ENCODE measurements around the gene MYZAP. TPM values are rescaled to one million over a fixed set of nuclear protein-coding genes. Genes with fewer than 3 reads are reported as not detected.
A peak's percentile ranks its signal among the peaks of the same experiment; 100 is the strongest.

MYZAP gene
- total and polyA plus RNA-seq, 2 donors from 2014 or later, result 3.3 to 6.1 TPM

GRCh38 chr15:57647791-57648130, 56.1 kb downstream of the MYZAP start:
- Histone ChIP-seq H3K36me3 (ENCODE audit: control insufficient read depth in 2 of 3, insufficient read depth in 3 of 3, low read length in 3 of 3) (no peaks in the 10 kb centered on the region), H3K27me3 (ENCODE audit: control insufficient read depth, insufficient read depth, low read length) (no peaks in the 10 kb centered on the region), H3K27ac (ENCODE audit: low read depth in 2 of 2, low read length in 2 of 2) (peak overlapping the region; percentile 29 to 37), H3K9me3 (ENCODE audit: control insufficient read depth in 2 of 3, insufficient read depth in 1 of 3, low read length in 3 of 3) (no peaks in the 10 kb centered on the region), H3K4me3 (ENCODE audit: low read length in 3 of 3) (no peak overlapping the region), H3K4me1 (ENCODE audit: control insufficient read depth in 2 of 3, insufficient read depth in 2 of 3, low read depth in 1 of 3, low read length in 3 of 3) (peaks cover 3 to 8% (median 5%) of the 10 kb centered on the region in 3 donors), H3K9ac (ENCODE audit: low read length in 3 of 3) (no peak overlapping the region)
- intact Hi-C loops (cut with DNase I), result no loop called here
- FAIRE-seq (no peak), DNase-seq (peak; percentile 65 to 88 (median 67))
- TF ChIP-seq CTCF (IDR thresholded peaks at IDR 0.05; ENCODE audit: borderline replicate concordance, extremely low read depth, insufficient read depth), result no peak

- no peak for TF ChIP-seq CTCF (IDR thresholded peaks at IDR 0.05; ENCODE audit: borderline replicate concordance, extremely low read depth, insufficient read depth)
- FAIRE-seq (no peak), DNase-seq (no peak)
- intact Hi-C loops (cut with DNase I), result no loop called here
- no peaks in the 10 kb centered on the region for H3K36me3 ChIP-seq (ENCODE audit: control insufficient read depth in 2 of 3, insufficient read depth in 3 of 3, low read length in 3 of 3)
- H3K4me3 ChIP-seq (ENCODE audit: low read length in 3 of 3), result no peak overlapping the region
- peaks cover 5 to 8% (median 5%) of the 10 kb centered on the region in 3 donors for H3K4me1 ChIP-seq (ENCODE audit: control insufficient read depth in 2 of 3, insufficient read depth in 2 of 3, low read depth in 1 of 3, low read length in 3 of 3)
- no peaks in the 10 kb centered on the region for H3K27me3 ChIP-seq (ENCODE audit: control insufficient read depth, insufficient read depth, low read length)
- H3K9me3 ChIP-seq (ENCODE audit: control insufficient read depth in 2 of 3, insufficient read depth in 1 of 3, low read length in 3 of 3), result no peaks in the 10 kb centered on the region
- H3K9ac ChIP-seq (ENCODE audit: low read length in 3 of 3), result no peak overlapping the region
- H3K27ac ChIP-seq (ENCODE audit: low read depth in 2 of 2, low read length in 2 of 2), result no peak overlapping the region
These were observed 57.4 kb downstream of the MYZAP start for GRCh38 chr15:57649138-57649537.

GRCh38 chr15:57651445-57651844, 59.7 kb downstream of the MYZAP start:
- no peak for FAIRE-seq
- Histone ChIP-seq H3K36me3 (ENCODE audit: control insufficient read depth in 2 of 3, insufficient read depth in 3 of 3, low read length in 3 of 3) (no peaks in the 10 kb centered on the region), H3K9ac (ENCODE audit: low read length in 3 of 3) (no peak overlapping the region), H3K9me3 (ENCODE audit: control insufficient read depth in 2 of 3, insufficient read depth in 1 of 3, low read length in 3 of 3) (no peaks in the 10 kb centered on the region), H3K4me3 (ENCODE audit: low read length in 3 of 3) (no peak overlapping the region), H3K27me3 (ENCODE audit: control insufficient read depth, insufficient read depth, low read length) (no peaks in the 10 kb centered on the region), H3K4me1 (ENCODE audit: control insufficient read depth in 2 of 3, insufficient read depth in 2 of 3, low read depth in 1 of 3, low read length in 3 of 3) (peaks cover 6 to 10% (median 8%) of the 10 kb centered on the region in 3 donors), H3K27ac (ENCODE audit: low read depth in 2 of 2, low read length in 2 of 2) (no peak overlapping the region)
- intact Hi-C loops (cut with DNase I), result loop anchor here (10.0 kb wide), 1 partner anchor 203 kb away; no protein-coding TSS in a partner anchor
- TF ChIP-seq CTCF (IDR thresholded peaks at IDR 0.05; ENCODE audit: borderline replicate concordance, extremely low read depth, insufficient read depth), result no peak
- DNase-seq, result no peak

- no peak overlapping the region for H3K4me3 ChIP-seq (ENCODE audit: low read length in 3 of 3)
- FAIRE-seq, result no peak
- TF ChIP-seq CTCF (IDR thresholded peaks at IDR 0.05; ENCODE audit: borderline replicate concordance, extremely low read depth, insufficient read depth), result no peak
- H3K36me3 ChIP-seq (ENCODE audit: control insufficient read depth in 2 of 3, insufficient read depth in 3 of 3, low read length in 3 of 3), result no peaks in the 10 kb centered on the region
- H3K9me3 ChIP-seq (ENCODE audit: control insufficient read depth in 2 of 3, insufficient read depth in 1 of 3, low read length in 3 of 3), result no peaks in the 10 kb centered on the region
- no peaks in the 10 kb centered on the region for H3K27me3 ChIP-seq (ENCODE audit: control insufficient read depth, insufficient read depth, low read length)
- H3K9ac ChIP-seq (ENCODE audit: low read length in 3 of 3), result no peak overlapping the region
- no peak for DNase-seq
- intact Hi-C loops (cut with DNase I), result loop anchor here (10.0 kb wide), 1 partner anchor 202 kb away; no protein-coding TSS in a partner anchor
- H3K27ac ChIP-seq (ENCODE audit: low read depth in 2 of 2, low read length in 2 of 2), result no peak overlapping the region
- H3K4me1 ChIP-seq (ENCODE audit: control insufficient read depth in 2 of 3, insufficient read depth in 2 of 3, low read depth in 1 of 3, low read length in 3 of 3), result peaks cover 2 to 13% (median 5%) of the 10 kb centered on the region in 3 donors
These were observed 60.8 kb downstream of the MYZAP start for GRCh38 chr15:57652481-57652880.
